HG03196 (cell line): Measurements from ENCODE around the gene CLCN1.

Experiments used
- ATAC-seq: cut with Tn5 transposase; IDR thresholded peaks from one replicate; pipeline ENCODE4 v1.9.1; 2021; ENCODE audit not compliant: unreplicated experiment

Gene CLCN1

GRCh38 chr7:143362131-143363015, 46.5 kb downstream of the CLCN1 start, which contains the start of gene FAM131B:
Gene FAM131B, minus strand, starts transcription at chr7:143362713. Its CDS starts 110 bp downstream, at chr7:143362603.
- ATAC-seq: no peak

- no peak for ATAC-seq
Observed at GRCh38 chr7:143363016-143363937, 47.4 kb downstream of the CLCN1 start.

GRCh38 chr7:143367972-143368371, 52.1 kb downstream of the CLCN1 start:
- ATAC-seq: no peak

GRCh38 chr7:143368387-143368786, 52.5 kb downstream of the CLCN1 start:
- ATAC-seq: no peak

- no peak for ATAC-seq
Observed at GRCh38 chr7:143369678-143370651, 54.1 kb downstream of the CLCN1 start.

- ATAC-seq: no peak
Observed at GRCh38 chr7:143372070-143372469, 56.2 kb downstream of the CLCN1 start.

GRCh38 chr7:143373255-143373794, 57.4 kb downstream of the CLCN1 start:
- ATAC-seq: no peak

GRCh38 chr7:143374561-143374960, 58.6 kb downstream of the CLCN1 start:
- no peak for ATAC-seq

GRCh38 chr7:143375298-143376034, 59.6 kb downstream of the CLCN1 start:
- ATAC-seq: no peak

GRCh38 chr7:143376396-143376795, 60.5 kb downstream of the CLCN1 start:
- ATAC-seq: no peak

- peak; percentile 1 for ATAC-seq
Observed at GRCh38 chr7:143379611-143380259, 63.8 kb downstream of the CLCN1 start.

- ATAC-seq: peak; percentile 48
Observed at GRCh38 chr7:143380260-143380645, 64.3 kb downstream of the CLCN1 start.

- ATAC-seq: peak; percentile 76
Observed at GRCh38 chr7:143380646-143381426, 64.9 kb downstream of the CLCN1 start, which contains the start of gene ZYX. Gene ZYX, plus strand, starts transcription at chr7:143381345. Its CDS starts 227 bp downstream, at chr7:143381572.

- peak; percentile 13 for ATAC-seq
Observed at GRCh38 chr7:143381427-143382125, 65.7 kb downstream of the CLCN1 start.

- ATAC-seq: no peak
Observed at GRCh38 chr7:143382126-143382790, 66.3 kb downstream of the CLCN1 start.

GRCh38 chr7:143382791-143383641, 67.1 kb downstream of the CLCN1 start:
- ATAC-seq: no peak
